Prostate gland (tissue), 2 donors: ENCODE results near the gene ANLN. TPM values are rescaled to one million over a fixed set of nuclear protein-coding genes. Genes with fewer than 3 reads are reported as not detected.

Experiments
- DNase-seq: peaks from one replicate; pipeline ENCODE4 v3.0.0-alpha.2; 2019; ENCODE audit warnings: low spot score
- H3K27ac ChIP-seq, 2 donors: fragments of 200-600 bp; sonication (generic); 2 replicates each; pipeline ENCODE4 v1.5.1; 2017 to 2019
- H3K27me3 ChIP-seq: fragments of 200-600 bp; sonication (generic); replicated peaks from 2 replicates; pipeline ENCODE4 v1.5.1; 2019; ENCODE audit not compliant: insufficient read depth
- H3K36me3 ChIP-seq, 2 donors: fragments of 200-600 bp; sonication (generic); 1 replicate in 1 of 2; 2 replicates in 1 of 2; pipeline versions ENCODE4 v1.5.1 to v1.8.1; 2017 to 2019
- H3K4me1 ChIP-seq: fragments of 200-600 bp; sonication (generic); replicated peaks from 2 replicates; pipeline ENCODE4 v1.5.1; 2019
- H3K4me3 ChIP-seq, 2 donors: fragments of 200-600 bp; sonication (generic); 2 replicates each; pipeline ENCODE4 v1.5.1; 2017 to 2019
- H3K9me3 ChIP-seq: fragments of 200-600 bp; sonication (generic); 2 replicates; pipeline ENCODE4 v1.5.1; 2017
- CTCF ChIP-seq, 4 experiments: fragments of 200-600 bp in 2 of 4; fragments of 450-650 bp in 2 of 4; sonication (generic) in 2 of 4; IDR thresholded peaks; 1 replicate in 3 of 4; 2 replicates in 1 of 4; pipeline ENCODE4 v1.5.1; 2016 to 2019; ENCODE audit warnings: antibody characterized with exemption in 4 of 4, mild to moderate bottlenecking in 2 of 4, moderate library complexity in 2 of 4
- POLR2A ChIP-seq: fragments of 450-650 bp; IDR thresholded peaks from one replicate; pipeline ENCODE4 v1.6.1; 2016; ENCODE audit warnings: antibody characterized with exemption, mild to moderate bottlenecking
- POLR2AphosphoS5 ChIP-seq: sonication (generic); formaldehyde crosslinking; IDR thresholded peaks from one replicate; pipeline ENCODE4 v1.6.1; 2017; ENCODE audit warnings: antibody characterized with exemption
- WGBS: methylation state at CpG from one replicate; pipeline ENCODE4 v1.1.5; 2018; 5-methylcytosine and 5-hydroxymethylcytosine counted together
- intact Hi-C: fragments of 100-400 bp; cut with DNase I; formaldehyde crosslinking; loops from one replicate; pipeline ENCODE4 v1.14.2; 2022
- total RNA-seq, 2 donors: library from RNA; depleted of rRNA; stranded (reverse); fragments of >200 nt; gene quantifications; one replicate each; pipeline ENCODE4 v1.1.0, GENCODE V29; 2016

ANLN gene
- total RNA-seq, 2 donors from 2014 or later: 9.9 to 13.6 TPM

GRCh38 chr7:36473454-36474282 lies 84.0 kb downstream of the ANLN start:
- WGBS: 76% methylated on average over 12 of the region's 12 CpGs
- Histone ChIP-seq H3K9me3 (no peaks in the 10 kb centered on the region), H3K36me3 (no peaks in the 10 kb centered on the region), H3K4me1 (no peaks in the 10 kb centered on the region), H3K27me3 (no peaks in the 10 kb centered on the region), H3K4me3 (no peak overlapping the region), H3K27ac (no peak overlapping the region)
- intact Hi-C loops: no loop called here
- DNase-seq: no peak
- no peak for TF ChIP-seq POLR2A
- no peak for TF ChIP-seq CTCF (IDR thresholded peaks at IDR 0.05)
- no peak for TF ChIP-seq POLR2AphosphoS5

- H3K9me3 ChIP-seq: no peaks in the 10 kb centered on the region
- H3K4me3 ChIP-seq: no peak overlapping the region
- no peaks in the 10 kb centered on the region for H3K4me1 ChIP-seq
- no peak for TF ChIP-seq CTCF (IDR thresholded peaks at IDR 0.05)
- TF ChIP-seq POLR2AphosphoS5: no peak
- no peak for TF ChIP-seq POLR2A
- no peak overlapping the region for H3K27ac ChIP-seq
- no peaks in the 10 kb centered on the region for H3K27me3 ChIP-seq
- no peak for DNase-seq
- intact Hi-C loops: no loop called here
- no peaks in the 10 kb centered on the region for H3K36me3 ChIP-seq
- WGBS: 57% methylated on average over 6 of the region's 6 CpGs
These were observed 84.8 kb downstream of the ANLN start for GRCh38 chr7:36474283-36475010.

- Histone ChIP-seq H3K27ac (no peak overlapping the region), H3K4me3 (no peak overlapping the region), H3K4me1 (no peaks in the 10 kb centered on the region), H3K27me3 (no peaks in the 10 kb centered on the region), H3K9me3 (no peaks in the 10 kb centered on the region), H3K36me3 (no peaks in the 10 kb centered on the region)
- intact Hi-C loops: no loop called here
- TF ChIP-seq POLR2AphosphoS5 (no peak), POLR2A (no peak), CTCF (IDR thresholded peaks at IDR 0.05) (no peak)
- no peak for DNase-seq
These were observed 85.3 kb downstream of the ANLN start for GRCh38 chr7:36475011-36475342.

DNA sequence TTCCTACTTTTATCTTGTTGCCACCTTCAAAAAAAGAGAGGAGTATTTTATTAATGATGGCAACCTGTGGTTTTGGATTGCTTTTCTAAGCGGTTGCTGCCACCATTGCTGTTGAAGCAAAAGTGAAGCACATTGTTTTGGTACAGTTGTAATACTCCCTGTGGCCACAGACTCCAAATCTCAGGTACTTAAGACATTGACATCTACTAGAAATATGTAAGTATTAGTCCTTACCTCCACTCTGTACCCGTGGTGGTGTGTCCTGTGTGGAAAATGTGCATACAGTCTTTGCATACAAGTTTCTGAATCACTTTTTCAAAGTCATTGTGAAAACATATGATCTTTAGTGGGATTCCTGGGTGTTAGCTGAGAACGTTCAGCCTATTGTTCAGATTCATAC lies 85.7 kb downstream of the ANLN start:
- intact Hi-C loops: no loop called here
- no peak overlapping the region for H3K4me3 ChIP-seq
- WGBS: 88% methylated on average over 3 of the region's 3 CpGs

More for the DNA sequence above, 85.7 kb downstream of the ANLN start:
- no peaks in the 10 kb centered on the region for H3K36me3 ChIP-seq
- H3K4me1 ChIP-seq: no peaks in the 10 kb centered on the region
- no peak for DNase-seq
- TF ChIP-seq CTCF (IDR thresholded peaks at IDR 0.05): no peak
- no peak for TF ChIP-seq POLR2A
- TF ChIP-seq POLR2AphosphoS5: no peak
- no peaks in the 10 kb centered on the region for H3K27me3 ChIP-seq
- no peak overlapping the region for H3K27ac ChIP-seq
- no peaks in the 10 kb centered on the region for H3K9me3 ChIP-seq
